Subcutaneous abdominal adipose tissue (tissue), 5 donors: Measurements from ENCODE around the gene FASN.

Experiments
- H3K27ac ChIP-seq: one replicate; pipeline ENCODE4 v1.7.0; 2013; ENCODE audit warnings: low read depth, mild to moderate bottlenecking, inconsistent platforms, low read length, moderate library complexity
- H3K27me3 ChIP-seq, 5 donors: one replicate each; pipeline ENCODE4 v1.7.0; 2013; ENCODE audit warnings: low read length in 5 of 5, inconsistent platforms in 1 of 5; ENCODE audit not compliant: control insufficient read depth in 5 of 5, insufficient read depth in 4 of 5
- H3K36me3 ChIP-seq, 5 donors: one replicate each; pipeline ENCODE4 v1.7.0; 2013; ENCODE audit warnings: low read length in 5 of 5; ENCODE audit not compliant: control insufficient read depth in 5 of 5, insufficient read depth in 5 of 5
- H3K4me1 ChIP-seq, 5 donors: one replicate each; pipeline ENCODE4 v1.7.0; 2013; ENCODE audit warnings: low read length in 5 of 5, mild to moderate bottlenecking in 3 of 5, moderate library complexity in 1 of 5; ENCODE audit not compliant: control insufficient read depth in 5 of 5, insufficient read depth in 5 of 5
- H3K4me3 ChIP-seq, 5 donors: one replicate each; pipeline ENCODE4 v1.7.0; 2013; ENCODE audit warnings: low read length in 5 of 5, low read depth in 1 of 5
- H3K9ac ChIP-seq, 5 donors: one replicate each; pipeline ENCODE4 v1.7.0; 2013; ENCODE audit warnings: low read length in 5 of 5, mild to moderate bottlenecking in 4 of 5, moderate library complexity in 3 of 5
- H3K9me3 ChIP-seq, 5 donors: one replicate each; pipeline ENCODE4 v1.7.0; 2013; ENCODE audit warnings: low read length in 5 of 5; ENCODE audit not compliant: control insufficient read depth in 5 of 5
- donor health status: healthy.
- donor health status: healthy.
- donor health status: healthy.
- donor health status: healthy.
- donor health status: healthy.

FASN gene

GRCh38 chr17:82095777-82096708 is 2.0 kb downstream of the FASN start:
- Histone ChIP-seq H3K4me3 (peak overlapping the region in 4 of 5 donors; percentile 61 to 79 (median 68)), H3K36me3 (peaks cover 0 to 45% (median 35%) of the 10 kb centered on the region in 5 donors), H3K9me3 (no peaks in the 10 kb centered on the region), H3K27ac (peak overlapping the region; percentile 57), H3K9ac (peak overlapping the region in 3 of 5 donors; percentile 44 to 72 (median 69)), H3K4me1 (peaks cover 3 to 81% (median 62%) of the 10 kb centered on the region in 5 donors), H3K27me3 (no peaks in the 10 kb centered on the region)

GRCh38 chr17:82094931-82095776 is 2.9 kb downstream of the FASN start:
- H3K9me3 ChIP-seq, result no peaks in the 10 kb centered on the region
- H3K27ac ChIP-seq, result no peak overlapping the region
- peak overlapping the region in 4 of 5 donors; percentile 61 to 79 (median 68) for H3K4me3 ChIP-seq
- peaks cover 3 to 81% (median 53%) of the 10 kb centered on the region in 5 donors for H3K4me1 ChIP-seq
- H3K9ac ChIP-seq, result peak overlapping the region in 1 of 5 donors; percentile 72
- H3K36me3 ChIP-seq, result peaks cover 0 to 53% (median 42%) of the 10 kb centered on the region in 5 donors
- no peaks in the 10 kb centered on the region for H3K27me3 ChIP-seq

GRCh38 chr17:82092995-82093751 is 4.9 kb downstream of the FASN start:
- Histone ChIP-seq H3K4me3 (no peak overlapping the region), H3K9me3 (no peaks in the 10 kb centered on the region), H3K36me3 (peaks cover 0 to 73% (median 62%) of the 10 kb centered on the region in 5 donors), H3K9ac (no peak overlapping the region), H3K4me1 (peaks cover 1 to 87% (median 39%) of the 10 kb centered on the region in 5 donors), H3K27me3 (no peaks in the 10 kb centered on the region), H3K27ac (no peak overlapping the region)

- H3K36me3 ChIP-seq, result peaks cover 0 to 79% (median 68%) of the 10 kb centered on the region in 5 donors
- H3K27ac ChIP-seq, result no peak overlapping the region
- H3K27me3 ChIP-seq, result no peaks in the 10 kb centered on the region
- no peaks in the 10 kb centered on the region for H3K9me3 ChIP-seq
- peaks cover 1 to 93% (median 37%) of the 10 kb centered on the region in 5 donors for H3K4me1 ChIP-seq
- no peak overlapping the region for H3K4me3 ChIP-seq
- H3K9ac ChIP-seq, result no peak overlapping the region
Measured at GRCh38 chr17:82092628-82092994, 5.4 kb downstream of the FASN start.

- Histone ChIP-seq H3K9me3 (no peaks in the 10 kb centered on the region), H3K36me3 (peaks cover 0 to 84% (median 72%) of the 10 kb centered on the region in 5 donors), H3K27ac (no peak overlapping the region), H3K9ac (no peak overlapping the region), H3K4me3 (no peak overlapping the region), H3K27me3 (no peaks in the 10 kb centered on the region), H3K4me1 (peaks cover 1 to 95% (median 33%) of the 10 kb centered on the region in 5 donors)
Measured at GRCh38 chr17:82092094-82092586, 5.9 kb downstream of the FASN start.

GRCh38 chr17:82091264-82092066 is 6.6 kb downstream of the FASN start:
- no peaks in the 10 kb centered on the region for H3K27me3 ChIP-seq
- H3K27ac ChIP-seq, result no peak overlapping the region
- H3K4me1 ChIP-seq, result peaks cover 1 to 93% (median 26%) of the 10 kb centered on the region in 5 donors
- no peak overlapping the region for H3K4me3 ChIP-seq
- H3K9me3 ChIP-seq, result no peaks in the 10 kb centered on the region
- peak overlapping the region in 1 of 5 donors; percentile 28 for H3K9ac ChIP-seq
- H3K36me3 ChIP-seq, result peaks cover 0 to 90% (median 78%) of the 10 kb centered on the region in 5 donors

- Histone ChIP-seq H3K4me3 (no peak overlapping the region), H3K27ac (no peak overlapping the region), H3K4me1 (peaks cover 0 to 90% (median 18%) of the 10 kb centered on the region in 5 donors), H3K27me3 (no peaks in the 10 kb centered on the region), H3K36me3 (peaks cover 0 to 94% (median 86%) of the 10 kb centered on the region in 5 donors), H3K9ac (no peak overlapping the region), H3K9me3 (no peaks in the 10 kb centered on the region)
Measured at GRCh38 chr17:82090549-82091263, 7.3 kb downstream of the FASN start.

- peaks cover 0 to 87% (median 11%) of the 10 kb centered on the region in 5 donors for H3K4me1 ChIP-seq
- H3K36me3 ChIP-seq, result peaks cover 0 to 94% (median 86%) of the 10 kb centered on the region in 5 donors
- no peaks in the 10 kb centered on the region for H3K27me3 ChIP-seq
- H3K9me3 ChIP-seq, result no peaks in the 10 kb centered on the region
- no peak overlapping the region for H3K27ac ChIP-seq
- no peak overlapping the region for H3K4me3 ChIP-seq
- H3K9ac ChIP-seq, result no peak overlapping the region
Measured at GRCh38 chr17:82089723-82090548, 8.1 kb downstream of the FASN start.
